CD4-positive, alpha-beta T cell treated with Interferon gamma for 1 hour (primary cell): ENCODE measurements around the gene BRD3.
"Not testable (repeated sequence)": the region's sequence is repeated elsewhere in the genome, so short reads cannot be mapped to it uniquely, and the experiment has no call there.

Experiments used
- DNase-seq: peaks from one replicate; pipeline ENCODE4 v3.0.0-alpha.2; 2020

The BRD3 gene

DNA sequence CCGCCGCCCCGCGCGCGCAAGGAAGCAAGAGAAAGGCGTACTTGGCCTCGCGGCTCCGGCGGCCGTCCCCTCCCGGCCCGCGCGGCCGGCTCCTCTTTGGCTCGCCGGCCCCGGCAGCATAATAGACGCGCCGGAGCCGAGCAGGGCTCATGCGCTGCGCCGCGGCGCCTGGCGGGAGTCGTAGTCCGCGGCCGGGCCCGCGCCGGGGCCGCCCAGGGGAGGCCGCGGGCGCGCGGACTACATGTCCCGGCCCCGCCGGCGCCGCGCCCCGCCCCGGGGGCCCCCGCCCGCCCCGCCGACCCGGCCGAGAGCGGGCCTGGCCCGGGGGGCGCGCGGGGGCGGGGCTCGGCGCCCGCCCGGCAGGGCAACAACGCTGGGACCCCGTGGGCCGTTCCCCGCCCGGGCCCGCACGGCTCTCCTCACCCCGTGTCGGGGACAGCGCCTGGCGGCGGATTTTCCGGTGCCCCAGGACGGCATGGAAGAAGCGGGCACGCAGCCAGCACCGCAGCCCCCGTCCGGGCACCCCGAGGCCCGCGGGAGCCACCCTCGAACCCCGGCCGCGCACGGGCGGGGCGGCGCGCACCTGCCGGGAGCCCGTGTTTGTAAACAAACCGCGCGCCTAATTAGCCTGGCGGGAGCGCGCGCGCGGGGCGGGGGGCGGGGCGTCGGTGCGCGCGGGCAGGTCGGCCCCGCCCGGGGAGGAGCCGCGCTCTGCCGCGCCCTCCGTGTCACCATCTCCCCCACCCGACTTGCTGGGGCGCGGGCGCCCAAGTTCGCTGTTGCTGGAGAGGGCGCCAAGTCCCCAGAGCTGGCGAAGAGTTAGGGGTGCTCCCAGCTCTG is at the start of gene BRD3:
TSS of gene BRD3 (minus strand) at position 123 of the 840 bp plus-strand sequence. CDS start 14,549 bp downstream, outside the sequence.
- peak; percentile 85 for DNase-seq

DNA sequence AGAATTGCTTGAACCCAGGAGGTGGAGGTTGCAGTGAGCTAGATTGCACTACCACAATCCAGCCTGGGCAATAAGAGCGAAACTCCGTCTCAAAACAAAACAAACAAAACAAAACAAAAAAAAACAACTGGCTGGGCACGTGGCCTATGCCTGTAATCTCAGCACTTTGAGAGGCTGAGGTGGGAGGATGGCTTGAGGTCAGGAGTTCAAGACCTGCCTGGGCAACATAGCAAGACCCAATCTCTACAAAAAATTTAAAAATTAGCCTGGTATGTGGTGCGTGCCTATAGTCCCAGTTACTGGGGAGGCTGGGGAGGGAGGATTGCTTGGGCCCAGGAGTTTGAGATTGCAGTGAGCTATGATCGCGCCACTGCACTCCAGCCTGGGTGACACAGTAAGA is 44.7 kb upstream of the BRD3 start:
- DNase-seq = no peak

DNA sequence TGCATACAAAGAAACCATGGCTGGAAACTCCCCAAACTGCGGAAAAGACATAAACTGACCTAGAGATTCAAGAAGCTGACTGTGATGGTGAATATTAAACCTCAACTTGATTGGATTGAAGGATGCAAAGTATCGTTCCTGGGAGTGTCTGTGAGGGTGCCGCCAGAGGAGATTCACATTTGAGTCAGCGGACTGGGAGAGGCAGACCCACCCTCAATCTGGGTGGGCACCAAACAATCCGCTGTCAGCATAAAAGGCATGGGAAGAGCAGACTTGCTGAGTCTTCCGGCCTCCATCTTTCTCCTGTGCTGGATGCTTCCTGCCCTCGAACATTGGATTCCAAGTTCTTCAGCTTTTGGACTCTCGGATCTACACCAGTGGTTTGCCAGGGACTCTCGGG is 43.2 kb upstream of the BRD3 start:
- DNase-seq = no peak

DNA sequence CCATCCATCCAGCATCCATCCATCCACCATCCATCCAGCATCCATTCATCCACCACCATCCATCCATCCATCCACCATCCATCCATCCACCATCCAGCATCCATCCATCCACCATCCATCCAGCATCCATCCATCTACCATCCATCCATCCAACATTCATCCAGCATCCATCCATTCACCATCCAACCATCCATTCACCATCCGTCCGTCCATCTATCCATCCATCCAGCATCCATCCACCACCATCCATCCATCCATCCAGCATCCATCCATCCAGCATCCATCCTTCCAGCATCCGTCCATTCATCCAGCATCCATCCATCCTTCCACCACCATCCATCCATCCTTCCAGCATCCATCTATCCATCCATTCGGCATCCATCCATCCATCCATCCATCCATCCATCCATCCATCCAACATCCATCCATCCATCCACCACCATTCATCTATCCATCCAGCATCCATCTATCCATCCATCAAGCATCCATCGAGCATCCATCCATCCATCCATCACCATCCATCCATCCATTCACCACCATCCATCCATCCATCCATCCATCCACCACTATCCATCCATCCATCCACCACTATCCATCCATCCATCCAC is 35.7 kb upstream of the BRD3 start:
- no peak for DNase-seq

DNA sequence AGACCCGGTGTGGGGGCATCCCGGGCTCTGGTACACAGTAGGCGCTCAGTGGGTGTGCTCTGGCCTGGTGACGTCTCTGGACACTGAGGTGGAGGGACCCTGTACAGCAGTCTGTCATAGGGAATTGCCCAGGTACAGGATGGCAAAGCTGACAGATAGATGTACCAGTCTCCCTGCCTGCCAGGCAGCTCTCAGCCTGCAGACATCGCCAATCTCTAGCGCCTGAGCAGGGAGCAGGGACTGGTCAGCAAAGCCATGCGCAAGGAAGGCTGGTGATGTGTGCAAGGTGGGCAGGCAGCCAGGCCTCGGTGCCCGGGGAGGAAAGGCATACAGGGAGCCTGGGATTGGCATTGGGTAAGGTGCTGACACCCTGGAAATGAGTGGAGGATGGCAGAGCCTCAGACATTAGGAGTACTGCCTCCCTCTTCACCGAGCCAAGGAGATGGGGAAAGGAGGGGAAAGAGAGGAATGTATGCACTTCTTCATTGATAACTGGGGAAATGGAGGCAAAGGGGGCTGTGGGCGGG is 33.9 kb upstream of the BRD3 start:
- DNase-seq = no peak

DNA sequence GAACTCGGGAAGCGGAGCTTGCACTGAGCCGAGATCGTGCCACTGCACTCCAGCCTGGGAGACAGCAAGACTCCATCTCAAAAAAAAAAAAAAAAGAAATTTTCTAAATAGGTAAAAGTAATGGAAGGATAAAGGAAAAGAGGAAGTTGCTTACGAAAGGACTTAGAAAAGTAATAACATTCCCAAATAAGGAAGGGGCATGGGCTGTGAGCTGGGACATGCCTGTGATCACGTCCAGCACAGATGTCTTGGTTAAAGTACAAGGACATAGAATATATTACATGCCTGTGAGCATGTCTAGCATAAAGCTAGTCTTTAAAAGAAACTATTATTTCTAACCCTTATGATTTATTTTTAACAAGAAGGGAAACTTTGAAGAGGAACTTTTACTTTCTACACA is 33.3 kb upstream of the BRD3 start:
- not testable (repeated sequence) for DNase-seq

DNA sequence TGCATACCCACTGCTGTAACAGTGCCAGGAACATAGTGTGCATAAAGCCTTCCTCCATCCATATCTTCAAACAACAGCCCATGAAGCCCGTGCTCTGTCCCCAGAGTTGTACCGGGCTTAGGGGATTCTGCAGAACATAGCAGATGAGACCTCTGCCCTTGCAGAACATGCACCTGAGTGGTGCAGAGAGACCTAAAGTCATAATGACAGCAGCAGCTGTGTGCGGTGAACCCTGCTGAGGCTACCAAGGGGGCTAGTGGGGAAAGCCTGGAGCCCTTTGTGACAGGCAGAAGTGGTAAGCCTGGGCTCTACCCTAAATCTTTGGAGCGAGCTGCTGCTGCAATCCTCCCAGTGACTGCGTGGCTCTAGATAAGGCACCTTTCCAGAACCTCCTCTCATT is 32.2 kb upstream of the BRD3 start:
- DNase-seq = no peak

DNA sequence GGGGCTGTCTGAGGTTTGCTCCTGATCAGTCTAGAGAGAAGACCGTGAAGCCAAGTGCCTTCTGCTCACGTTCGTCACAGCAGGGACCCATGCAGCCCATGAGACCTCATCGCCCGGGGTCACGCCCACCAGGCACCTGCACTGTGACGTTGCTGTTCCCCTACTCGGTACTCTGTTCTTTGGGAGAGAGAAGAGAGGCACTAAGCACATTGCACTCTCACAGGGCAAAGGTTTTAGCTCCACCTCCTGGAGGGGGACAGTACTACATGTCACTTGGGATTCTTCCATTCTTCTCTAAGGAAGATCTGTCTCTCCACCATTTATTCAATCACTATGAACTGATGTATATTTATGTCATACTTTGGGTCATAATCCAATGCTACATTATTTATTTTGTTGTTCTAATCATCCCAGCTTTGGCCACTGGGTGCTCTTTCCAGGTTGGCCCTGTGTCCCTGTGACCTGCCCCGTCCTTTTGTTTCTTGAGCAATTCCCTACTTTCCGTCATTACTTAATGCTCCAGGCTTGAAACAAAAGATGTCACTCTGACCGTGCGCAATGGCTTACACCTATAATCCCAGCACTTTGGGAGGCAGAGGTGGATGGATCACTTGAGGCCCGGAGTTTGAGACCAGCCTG is 31.4 kb upstream of the BRD3 start:
- peak; percentile 53 for DNase-seq

DNA sequence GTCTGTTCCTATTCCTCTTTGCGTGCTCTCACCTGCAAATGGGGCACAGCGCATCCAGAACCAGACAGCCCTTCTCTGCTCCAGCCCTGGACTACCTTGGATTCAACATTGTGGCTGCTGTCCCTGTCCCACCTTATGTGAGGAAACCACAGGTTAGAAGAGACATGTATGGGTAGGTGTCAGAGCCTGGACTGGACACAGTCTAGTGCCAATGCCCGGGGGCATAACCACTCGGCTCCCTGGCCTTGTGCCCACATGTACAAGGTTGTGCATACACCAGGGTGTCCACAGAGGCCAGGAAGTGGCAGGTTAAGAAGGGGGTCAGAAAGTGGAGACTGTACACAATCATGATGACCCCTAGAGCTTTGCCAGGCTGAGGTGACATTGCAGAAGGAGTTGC is 22.1 kb upstream of the BRD3 start:
- no peak for DNase-seq

DNA sequence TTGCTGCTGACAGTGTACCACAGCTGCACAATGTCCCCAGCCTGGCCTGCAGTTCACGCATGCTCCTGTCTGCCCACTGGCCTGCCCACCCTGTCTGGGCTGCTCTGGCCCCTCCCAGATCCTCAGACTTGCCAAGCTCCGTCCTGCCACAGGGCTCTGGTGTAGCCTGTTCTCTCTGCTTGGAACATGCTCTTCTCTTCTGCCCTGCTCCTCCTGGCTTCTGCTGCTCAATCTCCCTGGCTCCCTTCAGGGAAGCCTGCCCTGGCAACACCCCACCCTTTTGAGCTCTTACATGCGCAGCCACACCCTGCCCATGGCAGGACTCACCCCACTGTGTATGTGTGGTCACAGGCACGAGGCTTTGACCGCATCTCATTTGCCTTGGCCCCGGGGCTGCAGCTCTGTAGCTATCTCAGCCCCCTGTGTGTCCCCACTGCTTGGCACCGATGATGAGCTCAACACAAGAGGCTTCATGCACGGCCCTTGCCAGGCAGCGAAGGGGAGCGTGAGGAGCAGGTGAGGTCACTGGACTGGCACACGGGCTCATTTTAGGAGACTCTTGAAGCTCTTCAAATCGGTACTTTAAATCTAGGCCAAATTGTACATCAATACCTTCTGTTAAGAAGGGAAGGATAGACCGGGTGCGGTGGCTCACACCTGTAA is 20.4 kb upstream of the BRD3 start:
- no peak for DNase-seq

DNA sequence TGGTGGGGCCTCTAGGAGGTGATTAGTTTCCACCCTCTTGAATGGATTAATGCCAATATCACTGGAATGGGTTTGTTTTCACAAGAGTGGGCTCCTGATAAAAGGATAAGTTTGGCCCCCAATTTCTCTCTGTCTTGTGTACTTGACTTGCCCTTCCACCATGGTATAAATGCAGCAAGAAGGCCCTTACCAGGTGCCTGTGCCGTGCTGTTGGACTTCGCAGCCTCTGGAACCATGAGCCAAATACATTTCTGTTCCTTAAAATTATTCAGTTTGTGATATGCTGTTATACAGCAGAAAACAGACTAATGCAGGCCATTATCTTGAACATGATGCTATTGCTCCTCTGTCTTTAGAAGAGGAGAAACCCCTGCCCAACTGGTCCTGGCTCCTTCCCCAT is 17.8 kb upstream of the BRD3 start:
- no peak for DNase-seq

DNA sequence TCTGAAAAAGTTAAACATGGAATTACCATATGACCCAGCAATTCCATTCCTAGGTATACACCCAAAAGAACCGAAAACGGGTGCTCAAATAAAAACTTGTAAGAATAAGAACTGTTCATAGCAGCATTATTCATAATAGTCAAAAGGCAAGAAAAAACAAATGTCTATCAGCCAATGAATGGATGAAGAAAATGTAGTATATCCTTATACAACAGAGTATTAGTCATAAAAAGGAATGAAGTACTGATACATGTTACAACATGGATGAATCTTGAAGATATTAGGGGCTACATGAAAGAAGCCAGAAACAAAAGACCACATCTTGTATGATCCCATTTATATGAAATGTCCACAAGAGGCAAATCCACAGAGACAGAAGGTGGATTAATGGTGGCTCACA is 15.6 kb upstream of the BRD3 start:
- no peak for DNase-seq

DNA sequence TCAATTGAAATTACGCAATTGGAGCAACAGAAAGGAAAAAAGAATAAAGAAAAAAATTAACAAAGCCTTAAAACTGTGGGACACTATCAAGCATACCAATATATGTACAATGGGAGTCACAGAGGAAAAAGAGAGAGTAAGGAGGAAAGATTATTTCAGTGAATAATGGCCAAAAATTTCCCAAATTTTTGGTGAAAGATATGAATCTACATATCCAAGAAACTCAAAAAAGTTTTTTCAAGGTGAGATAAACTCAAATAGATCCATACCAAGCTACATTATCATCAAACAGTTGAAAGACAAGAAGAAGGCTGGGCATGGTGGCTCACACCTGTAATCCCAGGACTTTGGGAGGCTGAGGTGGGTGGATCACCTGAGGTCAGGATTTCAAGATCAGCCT is 8.8 kb upstream of the BRD3 start:
- no peak for DNase-seq

DNA sequence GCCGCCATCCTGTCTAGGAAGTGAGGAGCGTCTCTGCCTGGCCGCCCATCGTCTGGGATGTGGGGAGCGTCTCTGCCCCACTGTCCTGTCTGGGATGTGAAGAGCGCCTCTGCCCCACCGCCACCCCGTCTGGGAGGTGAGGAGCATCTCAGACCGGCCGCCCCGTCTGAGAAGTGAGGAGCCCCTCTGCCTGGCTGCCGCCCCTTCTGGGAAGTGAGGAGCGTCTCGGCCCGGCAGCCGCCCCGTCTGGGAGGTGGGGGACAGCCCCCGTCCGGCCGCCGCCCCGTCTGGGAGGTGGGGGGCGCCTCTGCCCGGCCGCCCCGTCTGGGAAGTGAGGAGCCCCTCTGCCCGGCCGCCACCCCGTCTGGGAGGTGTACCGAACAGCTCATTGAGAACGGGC is 7.9 kb upstream of the BRD3 start:
- DNase-seq = not testable (repeated sequence)

DNA sequence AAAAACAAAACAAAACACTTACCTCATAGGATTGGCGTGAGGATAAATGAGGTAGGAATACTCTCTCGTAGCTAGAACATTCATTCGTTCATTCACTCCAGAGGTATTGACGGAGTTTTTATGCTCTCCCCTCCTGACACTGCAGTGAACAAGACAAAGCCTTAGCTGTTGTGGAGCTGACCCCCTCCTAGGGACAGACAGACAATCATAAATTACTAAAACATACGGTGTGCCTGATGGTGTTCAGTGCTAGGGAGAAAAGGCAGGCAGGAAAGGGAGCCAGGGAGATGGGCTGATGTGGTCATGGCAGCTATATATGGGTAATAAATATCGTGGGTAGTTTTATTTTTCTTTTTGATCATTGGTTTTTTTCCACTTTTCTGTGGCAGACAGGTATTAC is 5.7 kb upstream of the BRD3 start:
- DNase-seq = no peak

DNA sequence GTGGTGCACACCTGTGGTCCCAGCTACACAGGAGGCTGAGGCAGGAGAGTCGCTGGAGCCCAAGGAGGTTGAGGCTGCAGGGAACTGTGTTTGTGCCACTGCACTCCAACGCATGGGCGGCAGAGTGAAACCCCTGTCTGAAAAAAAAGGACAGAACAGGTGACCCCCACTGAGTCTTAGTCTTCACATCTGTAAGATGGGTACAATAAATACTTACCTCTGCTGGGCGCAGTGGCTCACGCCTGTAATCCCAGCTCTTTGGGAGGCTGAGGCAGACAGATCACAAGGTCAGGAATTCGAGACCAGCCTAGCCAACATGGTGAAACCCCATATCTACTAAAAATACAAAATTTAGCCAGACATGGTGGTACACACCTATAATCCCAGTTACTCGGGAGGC is 4.9 kb upstream of the BRD3 start:
- DNase-seq = not testable (repeated sequence)

DNA sequence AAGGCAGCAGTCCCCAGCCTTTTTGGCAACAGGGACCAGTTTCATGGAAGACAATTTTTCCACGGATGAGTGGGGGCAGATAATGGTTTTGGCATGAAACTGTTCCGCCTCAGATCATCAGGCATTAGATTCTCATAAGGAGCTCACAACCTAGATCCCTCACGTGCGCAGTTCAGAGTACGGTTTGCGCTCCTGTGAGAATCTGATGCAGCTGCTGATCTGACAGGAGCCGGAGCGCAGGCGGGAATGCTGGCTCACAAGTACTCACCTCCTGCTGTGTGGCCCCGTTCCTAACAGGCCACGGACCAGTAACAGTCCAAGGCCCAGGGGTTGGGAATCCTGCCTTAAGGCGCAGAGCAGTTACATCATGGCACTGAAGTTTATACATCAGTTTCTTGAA is 3.3 kb upstream of the BRD3 start:
- no peak for DNase-seq

DNA sequence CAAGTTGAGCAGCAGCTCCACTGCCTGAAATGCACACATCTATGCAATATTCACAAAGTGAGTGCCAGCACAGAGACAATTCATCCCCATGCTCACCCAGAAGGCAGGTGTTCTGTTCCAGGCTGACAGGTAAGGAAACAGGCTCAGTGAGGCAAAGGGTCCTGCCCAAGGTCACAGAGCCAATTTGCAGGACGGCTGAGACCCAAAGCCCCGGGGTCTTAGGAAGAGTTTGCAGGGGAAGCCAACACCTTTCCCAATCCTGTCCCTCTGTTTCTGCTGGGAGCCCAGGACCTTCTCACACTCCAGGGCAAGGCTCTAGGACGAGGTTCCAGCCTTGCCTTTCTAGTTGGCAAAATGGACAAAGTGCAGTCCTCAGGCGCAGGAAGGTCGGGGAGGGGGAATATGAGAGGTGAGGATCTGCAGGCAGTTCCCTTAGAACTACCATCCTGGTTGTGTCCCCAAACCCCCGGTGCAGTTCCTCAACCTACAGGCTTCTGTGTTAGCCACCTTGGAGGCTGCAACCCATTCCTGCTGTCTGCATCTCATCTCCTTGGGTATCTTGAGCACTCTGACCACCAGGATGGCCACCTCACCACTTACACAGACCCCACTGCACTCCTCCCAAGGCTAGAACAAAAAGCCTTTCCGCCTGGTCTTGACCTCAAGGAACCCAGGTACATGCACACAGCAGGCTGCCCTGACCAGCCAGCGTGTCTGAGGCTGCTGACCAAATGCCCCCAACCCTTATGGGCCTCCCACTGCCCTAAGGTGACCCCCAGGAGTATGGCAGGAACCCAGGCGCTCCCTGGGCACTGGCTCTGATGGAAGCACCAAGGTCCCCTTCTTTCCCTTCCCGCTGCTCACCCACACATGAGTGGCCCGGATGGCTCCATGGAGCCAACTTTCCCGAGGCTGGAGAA is 1.9 kb upstream of the BRD3 start:
- no peak for DNase-seq

DNA sequence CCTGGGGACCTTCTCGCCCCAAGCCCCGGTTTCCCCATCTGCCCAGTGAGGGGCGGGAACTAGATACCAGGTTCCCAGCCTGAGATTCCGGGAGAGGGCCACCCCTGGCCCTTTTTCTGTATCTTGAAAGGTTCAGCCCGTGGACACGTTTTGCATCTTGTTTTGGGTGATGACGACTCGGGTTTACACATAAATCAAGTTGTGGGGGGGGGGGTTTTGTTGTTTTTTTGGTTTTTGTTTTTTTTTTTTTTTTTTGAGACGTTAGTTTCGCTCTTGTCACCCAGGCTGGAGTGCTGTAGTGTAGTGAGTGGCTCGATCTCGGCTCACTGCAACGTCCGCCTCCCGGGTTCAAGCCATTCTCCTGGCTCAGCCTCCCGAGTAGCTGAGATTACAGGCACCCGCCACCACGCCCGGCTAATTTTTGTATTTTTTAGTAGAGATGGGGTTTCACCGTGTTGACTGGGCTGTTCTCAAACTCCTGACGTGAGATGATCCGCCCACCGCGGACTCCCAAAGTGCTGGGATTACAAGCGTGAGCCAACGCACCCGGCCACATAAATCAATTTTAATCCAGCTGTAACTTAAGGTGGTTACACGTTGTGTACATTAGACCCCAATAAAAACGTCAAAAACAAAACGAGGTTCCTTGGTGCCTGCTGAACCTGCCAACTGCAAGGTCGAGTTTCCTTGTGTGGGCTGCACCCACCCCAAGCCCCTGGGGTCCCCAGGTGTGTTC is 1.1 kb upstream of the BRD3 start:
- no peak for DNase-seq

DNA sequence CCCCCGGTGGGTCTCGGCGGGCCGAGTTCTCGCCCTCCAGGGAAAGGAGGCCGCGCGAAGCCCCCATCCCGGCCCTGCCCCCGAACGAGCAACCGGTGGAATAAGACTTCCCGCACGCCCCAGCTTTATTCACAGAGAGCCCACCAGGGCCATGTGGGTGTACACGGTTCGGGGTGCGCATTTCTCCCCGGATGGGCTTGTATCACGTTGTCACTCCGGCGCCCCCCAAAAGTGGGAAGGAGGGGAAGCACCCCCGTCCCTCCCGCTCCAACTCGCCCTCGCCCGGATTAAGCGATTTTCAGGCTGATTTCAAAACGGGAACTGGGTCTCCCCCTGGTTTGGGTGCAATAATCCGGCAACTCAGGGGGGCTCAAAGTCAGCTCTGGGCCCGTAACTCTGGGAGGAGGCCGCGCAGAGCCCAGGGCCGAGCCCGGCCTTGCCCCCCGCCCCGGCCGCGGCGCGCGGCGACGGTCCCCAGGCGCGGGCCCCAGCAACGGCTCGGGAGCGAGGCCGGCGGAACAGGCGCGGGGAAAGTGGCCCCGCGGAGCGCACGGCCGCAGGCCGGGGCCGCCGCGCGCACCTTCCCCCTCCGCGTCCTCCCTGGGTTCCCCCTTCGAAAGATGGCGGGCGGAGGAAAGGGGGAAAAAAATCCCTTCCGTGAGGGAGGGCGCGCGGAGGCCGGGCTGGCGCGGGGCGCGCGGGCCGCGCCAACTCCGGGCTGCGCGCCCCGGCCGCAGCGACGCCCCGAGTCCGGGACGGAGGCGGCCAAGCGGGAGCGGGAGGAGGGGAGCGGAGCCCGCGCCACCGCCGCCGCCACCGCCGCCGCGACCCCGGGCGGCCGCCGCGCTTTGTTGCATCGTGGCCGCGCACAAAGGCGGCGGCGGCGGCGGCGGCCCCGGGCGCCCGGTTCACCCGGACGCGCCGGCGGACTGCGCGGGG is 644 bp downstream of the BRD3 start:
- peak; percentile 42 for DNase-seq
